Aorta (tissue), 5 donors: ENCODE results near the gene IGSF9. TPM values are rescaled to one million over a fixed set of nuclear protein-coding genes. Genes with fewer than 3 reads are reported as not detected.
"Not testable (repeated sequence)": the region's sequence is repeated elsewhere in the genome, so short reads cannot be mapped to it uniquely, and the experiment has no call there.

Experiments used
- ATAC-seq: fragments of 200-7000 bp; cut with Tn5 transposase; one replicate; pipeline ENCODE4 v1.9.1; 2022; ENCODE audit warnings: moderate library complexity; ENCODE audit not compliant: low FRiP score
- DNase-seq, 2 donors: peaks; one replicate each; pipeline ENCODE4 v3.0.0-alpha.2; 2020
- H3K27ac ChIP-seq, 2 donors: one replicate each; pipeline ENCODE4 v1.5.1; 2013; ENCODE audit warnings: low read length in 2 of 2, mild to moderate bottlenecking in 2 of 2, moderate library complexity in 2 of 2, control low read depth in 1 of 2, inconsistent platforms in 1 of 2, low read depth in 1 of 2
- H3K27me3 ChIP-seq, 2 donors: one replicate each; pipeline ENCODE4 v1.6.1; 2013; ENCODE audit warnings: control low read depth in 1 of 2, low read length in 1 of 2, mild to moderate bottlenecking in 1 of 2, moderate library complexity in 1 of 2; ENCODE audit not compliant: insufficient read depth in 2 of 2, control insufficient read depth in 1 of 2
- H3K36me3 ChIP-seq, 2 donors: one replicate each; pipeline ENCODE4 v1.6.1; 2013; ENCODE audit warnings: control low read depth in 1 of 2, low read length in 1 of 2, mild to moderate bottlenecking in 1 of 2; ENCODE audit not compliant: insufficient read depth in 2 of 2, control insufficient read depth in 1 of 2
- H3K4me1 ChIP-seq, 2 donors: one replicate each; pipeline ENCODE4 v1.6.1; 2013; ENCODE audit warnings: low read length in 2 of 2, control low read depth in 1 of 2, mild to moderate bottlenecking in 1 of 2, moderate library complexity in 1 of 2; ENCODE audit not compliant: insufficient read depth in 2 of 2, control insufficient read depth in 1 of 2
- H3K4me3 ChIP-seq, 2 donors: one replicate each; pipeline ENCODE4 v1.5.1; 2013; ENCODE audit warnings: low read length in 2 of 2, control low read depth in 1 of 2, mild to moderate bottlenecking in 1 of 2
- H3K9me3 ChIP-seq: one replicate; pipeline ENCODE4 v1.6.1; 2013; ENCODE audit warnings: mild to moderate bottlenecking, low read length; ENCODE audit not compliant: control insufficient read depth
- WGBS, 2 donors: extraction: QIAGEN DNeasy Blood & Tissue Kit; methylation state at CpG; one replicate each; pipeline ENCODE4 v1.1.7; 2013; 5-methylcytosine and 5-hydroxymethylcytosine counted together
- intact Hi-C, 2 donors: fragments of 100-400 bp; cut with DNase I; formaldehyde crosslinking; loops; one replicate each; pipeline versions ENCODE4 v1.14.2 to v1.15.0; 2022
- polyA plus RNA-seq, 2 donors: library from polyadenylated mRNA; stranded (reverse); fragments of 200-250 nt; gene quantifications; one replicate each; pipeline ENCODE4 v1.2.3, GENCODE V29; 2013
- total RNA-seq, 2 donors: library from RNA; stranded (reverse); fragmentation: NEBNext Ultra II Directional; extraction: Animal tissue kit (Norgen Biotek cat#: 25700); gene quantifications; one replicate each; pipeline ENCODE4 v1.2.1, GENCODE V29; 2021
- donor health status: healthy with polysubstance abuse.
- donor health status: Bipolar disorder and iron deficiency.
- donor health status: DM: no; HTN: no; CAD: no.
- donor health status: DM: no; HTN: no; CAD: no.
- donor health status: DM: yes; HTN: yes; CAD: no.

IGSF9 gene
- total and polyA plus RNA-seq, 4 donors = 0.05 to 1.0 (median 0.30) TPM; not detected in 1

GRCh38 chr1:159908031-159908940, 37.1 kb downstream of the IGSF9 start:
- Histone ChIP-seq H3K9me3 (no peaks in the 10 kb centered on the region), H3K4me1 (no peaks in the 10 kb centered on the region), H3K4me3 (no peak overlapping the region), H3K36me3 (no peaks in the 10 kb centered on the region), H3K27ac (no peak overlapping the region), H3K27me3 (no peaks in the 10 kb centered on the region)
- no peak for ATAC-seq
- peak; percentile 31 to 32 for DNase-seq
- intact Hi-C loops = no loop called here
- 68 to 73% methylated on average over 8 to 9 of the region's 9 CpGs for WGBS, 2 donors

GRCh38 chr1:159906960-159907359, 38.5 kb downstream of the IGSF9 start:
- intact Hi-C loops = no loop called here
- 51 to 62% methylated on average over 1 of the region's 1 CpG for WGBS, 2 donors
- ATAC-seq (no peak), DNase-seq (no peak)
- Histone ChIP-seq H3K27me3 (no peaks in the 10 kb centered on the region), H3K9me3 (no peaks in the 10 kb centered on the region), H3K27ac (no peak overlapping the region), H3K4me3 (no peak overlapping the region), H3K4me1 (no peaks in the 10 kb centered on the region), H3K36me3 (no peaks in the 10 kb centered on the region)

GRCh38 chr1:159904036-159904435, 41.4 kb downstream of the IGSF9 start:
- H3K36me3 ChIP-seq, H3K27me3 ChIP-seq, intact Hi-C loops, H3K4me1 ChIP-seq, DNase-seq, H3K9me3 ChIP-seq, H3K4me3 ChIP-seq, ATAC-seq, H3K27ac ChIP-seq: not testable (repeated sequence)
- WGBS, 2 donors = 67 to 86% methylated on average over 3 of the region's 3 CpGs

GRCh38 chr1:159902541-159902940, 42.9 kb downstream of the IGSF9 start:
- intact Hi-C loops = no loop called here
- Histone ChIP-seq H3K27ac (no peak overlapping the region), H3K36me3 (no peaks in the 10 kb centered on the region), H3K9me3 (no peaks in the 10 kb centered on the region), H3K4me3 (no peak overlapping the region), H3K27me3 (no peaks in the 10 kb centered on the region), H3K4me1 (peaks cover 0 to 5% of the 10 kb centered on the region in 2 donors)
- no peak for DNase-seq
- no peak for ATAC-seq
- WGBS, 2 donors = 98 to 100% methylated on average over 3 of the region's 3 CpGs

GRCh38 chr1:159900755-159901360, 44.6 kb downstream of the IGSF9 start:
- Histone ChIP-seq H3K4me3 (no peak overlapping the region), H3K9me3 (no peaks in the 10 kb centered on the region), H3K36me3 (no peaks in the 10 kb centered on the region), H3K27me3 (no peaks in the 10 kb centered on the region), H3K27ac (peak overlapping the region; percentile 43 to 92), H3K4me1 (peaks cover 0 to 5% of the 10 kb centered on the region in 2 donors)
- 12 to 19% methylated on average over 2 of the region's 2 CpGs for WGBS, 2 donors
- no peak for ATAC-seq
- DNase-seq = no peak
- intact Hi-C loops = no loop called here

- peak; percentile 92 to 95 for DNase-seq
- 7 to 8% methylated on average over 29 to 30 of the region's 30 CpGs for WGBS, 2 donors
- Histone ChIP-seq H3K27me3 (no peaks in the 10 kb centered on the region), H3K4me3 (no peak within 1 kb of the TSS), H3K36me3 (no peaks in the 10 kb centered on the region), H3K9me3 (no peaks in the 10 kb centered on the region), H3K27ac (peak within 1 kb of the TSS; percentile 43 to 92), H3K4me1 (peaks cover 0 to 5% of the 10 kb centered on the region in 2 donors)
- peak; percentile 95 for ATAC-seq
- intact Hi-C loops = no loop called here
Measured at GRCh38 chr1:159900086-159900680, 45.2 kb downstream of the IGSF9 start, which contains the start of gene CFAP45. CFAP45 (minus strand) TSS chr1:159900165; CDS start chr1:159900098, 67 bp downstream.

- H3K27me3 ChIP-seq, H3K4me3 ChIP-seq, ATAC-seq, DNase-seq, H3K36me3 ChIP-seq, H3K4me1 ChIP-seq, H3K9me3 ChIP-seq: not testable (repeated sequence)
- peak overlapping the region in 1 of 2 donors; percentile 85 for H3K27ac ChIP-seq
- intact Hi-C loops = loop anchor here (5.0 kb wide), 2 partner anchors 33 to 117 kb away; partner anchors contain the start of gene DUSP23 (in 1 of the 2)
- 88% methylated on average over 11 to 14 of the region's 15 CpGs for WGBS, 2 donors
Measured at GRCh38 chr1:159899634-159900033, 45.8 kb downstream of the IGSF9 start.

GRCh38 chr1:159898527-159898926, 46.9 kb downstream of the IGSF9 start:
- DNase-seq (no peak), ATAC-seq (no peak)
- WGBS, 2 donors = 96 to 98% methylated on average over 3 of the region's 3 CpGs
- no peaks in the 10 kb centered on the region for H3K9me3 ChIP-seq
- intact Hi-C loops = loop anchor here (5.0 kb wide), 2 partner anchors 34 to 116 kb away; partner anchors contain the start of gene DUSP23 (in 1 of the 2)
- peaks cover 0 to 5% of the 10 kb centered on the region in 2 donors for H3K4me1 ChIP-seq
- H3K27ac ChIP-seq = no peak overlapping the region
- no peaks in the 10 kb centered on the region for H3K36me3 ChIP-seq
- H3K4me3 ChIP-seq = no peak overlapping the region
- no peaks in the 10 kb centered on the region for H3K27me3 ChIP-seq
